Middle frontal gyrus (tissue), 1 donor: ENCODE data around the gene CNGA1.
"Not testable (repeated sequence)": the region's sequence is repeated elsewhere in the genome, so short reads cannot be mapped to it uniquely, and the experiment has no call there.

Experiments
- DNase-seq: peaks from one replicate; pipeline ENCODE4 v3.0.0-alpha.2; 2015; ENCODE audit warnings: low spot score; ENCODE audit errors: extremely low spot score

The CNGA1 gene

DNA sequence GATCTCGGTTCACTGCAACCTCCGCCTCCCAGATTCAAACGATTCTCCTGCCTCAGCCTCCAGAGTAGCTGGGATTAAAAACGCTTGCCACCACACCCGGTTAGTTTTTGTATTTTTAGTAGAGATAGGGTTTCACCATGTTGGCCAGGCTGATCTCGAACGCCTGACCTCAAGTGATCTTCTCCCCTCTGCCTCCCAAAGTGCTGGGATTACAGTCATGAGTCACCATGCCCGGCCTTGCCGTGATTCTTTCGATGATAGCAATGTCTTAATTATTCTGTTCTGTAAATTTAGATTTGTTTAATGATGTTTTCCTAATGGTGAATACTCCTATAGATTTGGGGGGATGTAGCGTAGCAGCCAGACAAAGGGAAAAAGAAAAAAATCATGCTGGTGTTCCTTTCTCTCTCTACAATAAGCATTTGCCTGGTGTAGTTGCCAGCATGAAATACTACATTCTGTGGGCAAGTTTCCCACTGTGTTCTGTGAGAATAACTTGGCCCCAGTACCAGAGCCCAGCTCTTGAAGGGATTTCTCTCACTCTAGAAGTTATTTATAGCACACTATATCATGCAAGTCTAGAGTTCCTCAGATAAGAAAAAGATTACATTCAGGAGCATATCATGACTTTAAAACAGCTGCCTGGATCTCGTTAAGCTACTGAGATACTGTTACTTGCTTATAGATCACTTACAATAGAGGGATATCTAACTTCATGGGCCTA lies 15.5 kb upstream of the CNGA1 start:
- peak; percentile 27 for DNase-seq

DNA sequence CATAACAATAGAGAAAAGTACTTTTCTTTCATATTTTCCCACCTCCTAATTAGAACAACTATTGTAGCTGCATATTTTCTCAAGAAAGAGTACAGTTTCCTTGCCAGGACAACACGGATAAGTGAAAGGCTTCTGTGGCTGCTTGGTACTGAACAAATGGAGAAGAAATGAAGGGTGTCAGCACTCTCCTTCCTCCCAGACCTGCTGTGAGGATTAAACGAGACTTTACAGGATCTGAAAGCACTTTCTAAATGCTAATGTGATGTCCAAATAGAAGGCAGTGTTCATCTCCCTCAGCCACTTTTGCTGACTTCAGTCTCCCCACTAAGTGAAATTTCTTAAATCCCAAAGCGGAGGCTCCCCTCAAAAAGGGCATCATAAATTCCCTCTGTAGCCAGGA lies 14.0 kb upstream of the CNGA1 start:
- DNase-seq = no peak

DNA sequence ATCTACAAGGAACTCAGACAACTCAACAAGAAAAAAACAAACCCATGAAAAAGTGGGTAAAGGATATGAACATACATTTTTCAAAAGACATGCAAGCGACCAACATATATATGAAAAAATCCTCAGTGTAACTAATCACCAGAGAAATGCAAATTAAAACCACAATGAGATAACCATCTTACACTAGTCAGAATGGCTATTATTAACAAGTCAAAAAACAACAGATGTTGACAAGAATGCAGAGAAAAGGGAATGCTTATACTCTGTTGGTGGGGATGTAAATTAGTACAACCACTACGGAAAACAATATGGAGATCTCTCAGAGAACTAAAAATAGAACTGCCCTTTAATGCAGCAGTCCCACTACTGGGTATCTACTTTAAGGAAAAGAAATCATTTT lies 12.2 kb upstream of the CNGA1 start:
- DNase-seq = no peak

DNA sequence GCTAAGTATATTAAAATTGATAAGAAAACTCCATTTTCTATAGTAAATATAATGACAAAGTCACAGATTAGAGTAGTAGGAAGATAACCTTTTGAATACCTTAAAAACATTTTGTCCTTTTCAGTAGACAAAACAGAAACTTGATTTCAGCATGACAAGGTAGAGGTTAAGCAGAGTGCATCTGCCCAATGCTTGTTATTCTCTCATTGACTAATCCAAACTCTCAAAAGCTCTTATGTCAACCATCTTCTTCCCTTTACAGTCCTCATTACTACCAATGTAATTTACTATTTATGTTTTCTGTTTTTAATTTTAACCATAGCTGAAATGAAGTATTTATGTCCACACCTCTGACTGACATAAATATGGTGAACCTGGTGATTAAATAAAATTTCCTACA lies 11.2 kb upstream of the CNGA1 start:
- DNase-seq = no peak

DNA sequence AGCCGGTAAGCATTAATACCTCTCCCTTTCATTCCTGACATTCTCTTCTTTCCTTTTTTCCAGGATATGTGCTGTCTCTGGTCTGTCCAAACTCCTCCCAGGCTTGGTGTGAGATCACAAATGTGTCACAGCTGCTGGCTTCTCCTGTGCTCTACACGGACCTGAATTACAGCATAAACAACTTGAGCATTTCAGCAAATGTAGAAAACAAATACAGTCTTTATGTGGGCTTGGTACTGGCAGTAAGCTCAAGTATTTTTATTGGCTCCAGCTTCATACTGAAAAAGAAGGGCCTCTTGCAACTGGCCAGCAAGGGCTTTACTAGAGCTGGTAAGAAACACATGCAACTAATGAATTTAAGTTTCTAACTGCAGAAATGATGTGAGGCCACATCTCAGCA lies 8.5 kb upstream of the CNGA1 start:
- DNase-seq = no peak

DNA sequence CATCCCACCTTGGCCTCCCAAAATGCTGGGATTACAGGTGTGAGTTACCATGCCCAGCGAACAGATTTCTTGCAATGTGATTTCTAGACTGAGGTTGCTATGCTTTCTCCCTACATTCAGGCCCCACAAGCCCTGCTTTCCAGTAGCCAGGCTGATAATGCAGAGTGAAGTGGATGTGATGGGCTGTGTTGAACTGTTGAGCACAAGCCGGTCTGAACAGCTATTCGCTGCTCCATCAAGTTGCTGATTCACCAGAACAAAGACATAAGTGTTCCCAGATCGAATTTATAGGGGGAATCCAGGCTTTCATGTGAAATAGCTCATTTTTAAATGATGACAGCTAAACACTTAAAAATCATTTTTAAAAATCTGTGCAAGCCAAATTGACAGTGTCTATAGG lies 8.0 kb upstream of the CNGA1 start:
- DNase-seq = no peak

DNA sequence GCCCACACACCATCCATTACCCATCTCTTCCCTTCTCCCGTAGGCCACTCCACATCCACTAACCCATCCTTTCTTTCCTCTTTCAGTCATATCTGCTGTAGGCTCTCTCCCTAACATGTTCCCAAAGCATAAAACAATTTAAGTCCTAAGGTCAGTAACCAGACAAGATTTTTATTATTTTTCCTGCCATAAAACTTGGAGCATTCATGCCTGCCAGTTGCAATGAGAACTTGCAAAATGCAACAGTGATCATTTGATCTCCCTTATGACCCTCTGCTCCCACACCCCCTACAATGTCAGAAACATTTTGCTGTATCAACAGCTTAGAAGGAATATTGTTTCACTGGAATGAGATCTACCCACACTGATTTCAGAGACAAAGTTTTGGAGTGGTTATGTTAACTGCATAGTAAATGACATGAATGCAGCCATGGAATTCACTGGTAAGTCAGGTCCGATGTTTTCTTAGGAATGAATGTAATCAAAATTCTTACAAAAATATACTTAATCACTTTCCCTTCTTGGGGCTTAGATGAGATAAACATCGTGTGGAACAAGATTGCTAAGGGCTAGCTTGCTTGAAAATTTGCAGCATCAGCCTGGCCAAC lies 5.8 kb upstream of the CNGA1 start:
- no peak for DNase-seq

DNA sequence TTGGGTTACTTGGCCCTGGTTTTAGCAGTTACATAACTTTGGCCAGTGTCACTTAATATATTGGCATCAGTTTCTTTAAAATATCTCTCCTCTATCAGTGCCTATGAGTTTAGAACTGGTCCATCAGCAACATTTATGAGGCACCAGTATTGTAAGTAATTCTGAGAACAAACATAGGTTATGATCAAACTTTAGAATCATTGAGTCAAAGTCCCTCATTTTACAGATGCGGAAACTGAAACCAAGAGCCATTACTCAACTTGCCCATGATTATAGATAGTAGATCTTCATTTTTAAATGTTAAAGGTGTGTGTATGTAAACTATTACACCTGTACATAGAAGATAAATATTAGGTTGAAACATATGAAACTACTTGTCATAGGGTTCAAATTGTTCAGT lies 4.6 kb upstream of the CNGA1 start:
- DNase-seq = no peak

DNA sequence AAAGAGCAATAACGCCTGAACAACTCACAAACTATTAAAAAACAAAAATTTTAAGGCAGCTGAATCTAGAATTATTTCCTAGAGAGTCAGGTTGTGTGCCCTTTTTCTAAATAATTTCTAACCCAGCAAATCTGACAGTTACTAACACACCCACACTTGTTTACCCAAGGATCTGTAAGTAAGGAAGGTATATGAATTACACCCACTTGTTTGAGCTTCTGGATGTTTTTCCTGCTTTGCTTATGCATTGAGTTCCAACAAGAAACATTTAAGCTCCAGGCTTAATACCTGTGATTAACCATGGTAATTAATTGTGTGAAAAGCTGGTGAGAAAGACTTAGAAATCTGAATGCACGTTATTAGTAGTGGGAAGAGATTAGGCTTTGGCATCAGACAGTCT lies 1.6 kb upstream of the CNGA1 start:
- DNase-seq = no peak

DNA sequence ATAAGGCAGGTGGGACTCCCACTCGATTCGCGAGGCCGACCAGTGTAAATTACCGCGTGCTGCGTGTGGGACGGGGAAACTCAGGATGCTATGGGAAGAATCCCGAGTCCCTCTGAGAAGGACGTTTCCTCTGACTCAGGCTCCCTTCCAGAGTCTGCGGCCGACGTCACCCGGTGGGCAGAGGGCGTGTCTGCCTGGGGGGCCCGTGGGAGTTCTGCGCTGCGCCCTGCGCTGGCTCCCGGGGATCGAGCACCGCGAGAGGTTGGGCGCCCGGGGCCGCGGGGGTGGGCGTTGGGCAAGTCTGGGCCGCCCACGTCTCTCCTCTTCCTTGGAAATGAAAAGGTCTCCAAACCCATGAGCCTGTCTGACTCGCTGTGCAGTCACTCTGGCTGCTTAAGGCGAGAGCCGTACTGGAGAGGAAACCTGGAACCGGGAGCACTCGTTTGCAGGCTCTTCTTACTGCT lies 659 bp upstream of the CNGA1 start:
- no peak for DNase-seq

DNA sequence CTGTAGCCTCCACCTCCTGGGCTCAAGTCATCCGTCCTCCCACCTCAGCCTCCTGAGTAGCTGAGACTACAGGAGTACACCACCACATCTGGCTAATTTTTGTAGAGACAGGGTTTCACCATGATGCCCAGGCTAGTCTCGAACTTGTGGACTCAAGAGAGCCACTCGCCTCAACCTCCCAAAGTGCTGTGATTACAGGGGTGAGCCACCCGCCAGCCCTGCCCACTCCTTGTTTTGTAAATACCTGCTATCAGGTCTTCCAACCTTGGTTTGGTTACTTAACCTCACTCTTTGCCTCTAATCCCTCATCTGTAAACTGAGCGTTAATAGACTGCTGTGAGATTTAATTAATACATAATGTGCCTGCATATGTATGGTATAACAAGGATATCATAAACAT lies 803 bp downstream of the CNGA1 start:
- DNase-seq = no peak

DNA sequence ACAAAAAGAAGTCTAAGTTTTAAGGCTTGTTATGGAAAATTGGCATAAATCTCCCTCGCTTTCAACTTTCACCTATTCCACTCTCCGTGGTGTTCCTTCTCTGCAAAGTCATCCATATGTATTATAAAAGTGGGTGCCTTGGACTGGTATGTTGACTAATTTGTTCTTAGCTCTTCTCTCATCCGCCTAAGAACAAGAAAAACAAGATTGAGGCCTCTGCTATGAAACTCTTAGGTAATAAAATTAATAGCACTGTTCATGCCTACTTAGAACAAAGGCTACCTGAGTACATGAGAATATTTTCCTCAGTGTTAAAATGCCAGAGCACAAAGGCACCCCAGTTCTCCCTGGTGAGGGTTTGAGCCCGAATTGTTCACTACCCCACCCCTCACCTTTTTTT lies 1.3 kb downstream of the CNGA1 start:
- DNase-seq = no peak

DNA sequence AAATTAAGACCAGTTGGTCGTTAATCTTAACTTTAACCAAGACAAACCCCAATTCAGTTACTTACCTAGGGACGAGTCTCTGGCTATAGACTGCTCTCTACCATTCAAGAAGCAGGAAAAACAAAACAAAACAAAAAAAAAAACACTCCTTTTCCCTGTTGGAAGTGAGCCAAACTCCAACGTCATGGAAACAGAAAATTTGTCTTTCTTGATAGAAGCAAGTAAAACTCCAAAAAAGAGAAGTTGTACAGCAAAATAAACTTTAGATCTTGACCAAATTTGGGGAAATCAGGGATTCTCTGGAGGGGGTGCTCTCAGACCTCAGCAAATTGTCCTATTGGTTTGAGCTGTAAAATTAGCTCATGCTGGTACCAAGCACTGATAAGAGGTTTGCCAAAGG lies 3.7 kb downstream of the CNGA1 start:
- DNase-seq = no peak

DNA sequence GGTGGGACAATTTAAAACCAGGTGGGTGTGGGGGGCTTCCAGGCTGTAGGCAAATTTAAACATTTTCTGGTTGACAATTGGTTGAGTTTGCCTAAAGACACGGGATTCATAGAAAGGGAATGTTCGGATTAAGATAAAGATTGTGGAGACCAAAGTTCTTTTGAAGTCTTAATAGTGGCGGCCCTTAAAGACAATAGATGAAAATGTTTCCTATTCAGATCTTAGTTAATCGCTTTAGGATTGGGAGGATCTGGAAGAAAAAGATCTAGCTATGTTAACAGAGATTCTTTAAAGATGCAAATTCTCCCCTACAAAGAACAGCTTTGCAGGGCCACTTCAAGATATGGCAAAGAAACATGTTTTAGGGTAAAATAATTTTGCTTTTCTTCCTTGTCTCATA lies 4.8 kb downstream of the CNGA1 start:
- DNase-seq = no peak

DNA sequence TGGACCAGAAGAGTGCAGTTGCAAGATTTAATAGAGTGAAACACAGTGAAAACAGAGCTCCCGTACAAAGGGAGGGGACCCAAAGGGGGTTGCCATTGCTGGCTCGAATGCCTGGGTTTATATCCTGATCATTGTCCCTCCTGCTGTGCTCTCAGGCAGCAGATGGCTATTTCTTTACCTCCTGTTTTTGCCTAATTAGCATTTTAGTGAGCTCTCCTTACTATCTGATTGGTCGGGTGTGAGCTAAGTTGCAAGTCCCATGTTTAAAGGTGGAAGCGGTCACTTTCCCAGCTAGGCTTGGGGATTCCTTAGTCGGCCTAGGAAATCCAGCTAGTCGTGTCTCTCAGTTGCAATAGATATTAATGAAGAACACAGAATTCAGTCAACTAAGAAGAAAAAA lies 5.6 kb downstream of the CNGA1 start:
- DNase-seq = not testable (repeated sequence)

DNA sequence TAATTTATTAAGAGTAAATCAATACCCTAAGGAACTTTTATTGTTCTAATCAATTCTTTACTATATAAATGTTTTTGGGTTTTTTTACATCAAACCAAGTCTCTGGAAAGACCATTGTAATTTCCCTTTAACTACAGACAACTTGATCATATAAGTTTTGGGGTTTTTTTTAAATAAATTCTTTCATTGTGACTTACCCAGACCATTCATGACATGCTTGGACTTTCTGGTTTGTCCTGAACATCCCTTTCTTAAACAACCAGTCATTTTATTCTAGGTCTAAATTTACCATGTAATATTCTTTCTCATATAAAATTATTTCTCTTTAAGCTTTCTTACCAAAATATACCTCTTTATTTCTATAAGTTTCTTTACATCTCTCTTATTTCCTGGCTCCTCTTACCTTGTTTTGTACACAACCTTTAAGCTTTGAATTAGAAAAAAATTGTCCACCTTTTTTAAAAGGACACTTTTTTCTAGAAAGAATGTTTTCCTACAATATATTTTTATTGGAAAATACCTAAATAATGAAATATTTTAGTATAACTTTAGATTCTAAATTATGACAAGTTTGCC lies 8.4 kb downstream of the CNGA1 start:
- no peak for DNase-seq

DNA sequence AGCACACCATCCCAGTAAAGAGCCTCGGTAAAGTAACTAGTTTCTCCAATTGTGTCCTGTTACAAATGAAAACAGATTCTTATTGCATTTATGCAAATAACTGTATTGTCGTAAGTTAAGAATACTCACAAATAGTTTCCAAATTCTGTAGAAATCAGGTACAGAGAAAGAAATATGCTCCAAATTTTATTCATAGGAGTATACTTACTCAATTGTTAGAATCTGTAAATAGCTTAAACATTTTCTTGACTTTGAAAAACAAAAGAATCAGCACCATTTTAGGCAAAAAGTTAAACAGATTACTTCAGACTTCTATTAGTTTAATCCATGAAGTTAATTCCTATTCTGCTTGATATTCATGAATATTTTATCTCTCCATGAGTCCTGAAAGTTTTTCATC lies 10.7 kb downstream of the CNGA1 start:
- no peak for DNase-seq

DNA sequence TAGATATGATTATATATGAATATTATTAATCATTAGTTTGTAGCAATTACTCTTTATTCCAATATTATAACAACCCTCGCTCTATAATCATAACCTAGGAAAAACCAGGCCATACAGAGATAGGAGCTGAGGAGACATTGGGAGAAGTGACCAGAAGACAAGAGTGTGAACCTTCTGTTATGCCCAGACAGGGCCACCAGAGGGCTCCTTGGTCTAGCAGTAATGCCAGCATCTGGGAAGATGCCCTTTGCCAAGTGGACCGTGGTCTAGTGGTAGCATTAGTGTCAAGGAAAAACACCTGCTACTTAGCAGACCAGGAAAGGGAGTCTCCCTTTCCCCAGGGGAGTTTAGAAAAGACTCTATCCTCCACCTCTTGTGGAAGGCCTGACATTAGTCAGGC lies 12.9 kb downstream of the CNGA1 start:
- not testable (repeated sequence) for DNase-seq

DNA sequence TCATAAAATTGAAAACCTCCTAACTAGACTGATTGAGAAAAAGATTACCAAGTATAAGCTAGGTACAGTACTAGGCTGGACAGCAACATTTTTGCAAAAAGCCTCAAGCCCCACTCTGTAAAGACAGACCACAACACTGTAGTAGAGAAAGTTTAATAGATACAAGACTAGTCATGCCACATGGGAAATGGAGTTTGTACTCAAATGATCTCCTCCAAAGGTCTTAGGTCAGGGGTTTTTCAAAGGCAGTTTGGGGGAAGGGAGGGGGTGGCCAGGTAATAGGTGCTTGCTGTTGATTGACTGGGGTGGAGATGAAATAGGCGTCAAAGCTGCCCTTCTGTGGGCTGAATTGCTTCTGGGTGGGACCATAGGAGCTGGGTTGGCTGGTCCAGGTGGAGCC lies 14.2 kb downstream of the CNGA1 start:
- DNase-seq = no peak

DNA sequence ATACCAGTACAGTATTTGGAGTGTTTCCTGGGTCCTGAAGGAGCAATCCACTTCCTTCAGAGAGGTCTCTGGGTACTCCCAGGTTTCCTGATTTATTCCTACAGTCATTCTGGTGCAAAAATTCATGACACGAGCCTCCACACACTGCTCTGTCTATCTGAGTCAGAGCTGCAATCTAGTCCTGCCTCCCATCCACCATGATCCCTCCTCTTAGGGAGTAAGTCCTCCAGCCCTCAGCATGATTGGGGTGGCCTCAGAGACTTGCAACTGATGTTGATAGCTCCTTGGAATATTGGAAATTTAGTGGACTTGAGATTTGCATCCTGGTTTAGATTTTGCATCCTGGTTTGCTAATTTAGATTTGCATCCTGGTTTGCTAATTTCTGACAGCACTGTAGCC lies 20.5 kb downstream of the CNGA1 start:
- DNase-seq = no peak

DNA sequence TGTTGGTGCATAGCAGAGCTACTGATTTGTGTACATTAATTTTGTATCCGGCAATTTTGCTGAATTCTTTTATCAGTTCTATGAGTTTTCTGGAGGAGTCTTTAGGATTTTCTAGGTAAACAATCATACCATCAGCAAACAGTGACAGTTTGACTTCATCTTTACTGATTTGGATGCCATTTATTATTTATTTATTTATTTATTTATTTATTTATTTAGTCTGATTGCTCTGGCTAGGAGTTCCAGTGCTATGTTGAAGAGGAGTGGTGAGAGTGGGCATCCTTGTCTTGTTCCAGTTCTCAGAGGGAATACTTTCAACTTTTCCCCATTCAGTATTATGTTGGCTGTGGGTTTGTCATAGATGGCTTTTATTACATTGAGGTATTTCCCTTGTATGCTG lies 24.0 kb downstream of the CNGA1 start:
- not testable (repeated sequence) for DNase-seq

DNA sequence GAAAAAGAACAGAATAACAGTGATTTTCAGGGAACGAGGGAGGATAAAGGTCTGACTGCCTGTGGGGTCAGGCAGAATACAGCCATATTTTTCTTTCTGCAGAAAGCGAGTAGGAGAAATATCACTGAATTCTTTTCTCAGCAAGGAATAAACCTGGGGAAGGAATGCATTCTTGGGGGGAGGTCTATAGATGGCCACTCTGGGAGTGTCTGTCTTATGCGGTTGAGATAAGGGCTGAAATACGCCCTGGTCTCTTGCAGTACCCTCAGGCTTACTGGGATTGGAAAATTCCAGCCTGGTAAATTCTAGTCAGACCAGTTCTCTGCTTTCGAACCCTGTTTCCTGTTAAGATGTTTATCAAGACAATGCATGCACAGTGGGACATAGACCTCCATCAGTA lies 26.3 kb downstream of the CNGA1 start:
- no peak for DNase-seq

DNA sequence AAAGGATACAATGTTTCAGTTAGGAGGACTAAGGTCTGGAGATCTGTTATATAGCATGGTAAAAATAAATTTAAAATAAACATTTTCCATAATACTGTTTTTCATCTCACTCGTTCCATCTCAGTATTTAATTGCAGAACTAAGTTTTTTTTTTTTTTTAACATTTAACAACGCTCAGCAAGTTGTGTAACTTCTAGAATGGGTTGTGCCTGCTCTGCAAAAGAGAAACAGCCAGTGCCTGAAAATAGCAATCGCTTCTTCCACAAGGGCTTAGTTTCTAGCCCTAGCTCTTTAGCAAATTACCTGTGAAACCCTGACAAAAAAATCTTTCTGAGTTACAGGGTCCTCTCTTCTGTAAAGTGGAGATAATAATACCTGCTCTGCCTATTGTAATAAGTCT lies 41.9 kb downstream of the CNGA1 start:
- DNase-seq = no peak
